Measurements from ENCODE around the gene SLC24A4. TPM values are rescaled to one million over a fixed set of nuclear protein-coding genes. Genes with fewer than 3 reads are reported as not detected.

The SLC24A4 gene
- total RNA-seq, 2 donors from 2014 or later: 0.11 to 0.17 TPM

GRCh38 chr14:92519246-92520101, 196.5 kb downstream of the SLC24A4 start:
- no peak for DNase-seq
- TF ChIP-seq, protein P1, sequence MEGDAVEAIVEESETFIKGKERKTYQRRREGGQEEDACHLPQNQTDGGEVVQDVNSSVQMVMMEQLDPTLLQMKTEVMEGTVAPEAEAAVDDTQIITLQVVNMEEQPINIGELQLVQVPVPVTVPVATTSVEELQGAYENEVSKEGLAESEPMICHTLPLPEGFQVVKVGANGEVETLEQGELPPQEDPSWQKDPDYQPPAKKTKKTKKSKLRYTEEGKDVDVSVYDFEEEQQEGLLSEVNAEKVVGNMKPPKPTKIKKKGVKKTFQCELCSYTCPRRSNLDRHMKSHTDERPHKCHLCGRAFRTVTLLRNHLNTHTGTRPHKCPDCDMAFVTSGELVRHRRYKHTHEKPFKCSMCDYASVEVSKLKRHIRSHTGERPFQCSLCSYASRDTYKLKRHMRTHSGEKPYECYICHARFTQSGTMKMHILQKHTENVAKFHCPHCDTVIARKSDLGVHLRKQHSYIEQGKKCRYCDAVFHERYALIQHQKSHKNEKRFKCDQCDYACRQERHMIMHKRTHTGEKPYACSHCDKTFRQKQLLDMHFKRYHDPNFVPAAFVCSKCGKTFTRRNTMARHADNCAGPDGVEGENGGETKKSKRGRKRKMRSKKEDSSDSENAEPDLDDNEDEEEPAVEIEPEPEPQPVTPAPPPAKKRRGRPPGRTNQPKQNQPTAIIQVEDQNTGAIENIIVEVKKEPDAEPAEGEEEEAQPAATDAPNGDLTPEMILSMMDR (IDR thresholded peaks at IDR 0.05): no peak
- Histone ChIP-seq H3K27me3 (no peaks in the 10 kb centered on the region), H3K27ac (no peak overlapping the region), H3K4me1 (peaks cover 5% of the 10 kb centered on the region), H3K9ac (ENCODE audit: low read depth in 2 of 2, low read length in 2 of 2) (peak overlapping the region in 1 of 2 donors; percentile 20), H3K4me3 (no peak overlapping the region), H3K36me3 (no peaks in the 10 kb centered on the region), H3K9me3 (no peaks in the 10 kb centered on the region)
- intact Hi-C loops (cut with DNase I): no loop called here

GRCh38 chr14:92520102-92521057, 197.4 kb downstream of the SLC24A4 start:
- H3K9me3 ChIP-seq: no peaks in the 10 kb centered on the region
- H3K27me3 ChIP-seq: no peaks in the 10 kb centered on the region
- TF ChIP-seq, protein P1 (IDR thresholded peaks at IDR 0.05): no peak
- H3K4me1 ChIP-seq: peaks cover under 1% of the 10 kb centered on the region
- no peak for DNase-seq
- H3K36me3 ChIP-seq: no peaks in the 10 kb centered on the region
- intact Hi-C loops (cut with DNase I): no loop called here
- H3K4me3 ChIP-seq: no peak overlapping the region
- no peak overlapping the region for H3K27ac ChIP-seq
- no peak overlapping the region for H3K9ac ChIP-seq (ENCODE audit: low read depth in 2 of 2, low read length in 2 of 2)

DNA sequence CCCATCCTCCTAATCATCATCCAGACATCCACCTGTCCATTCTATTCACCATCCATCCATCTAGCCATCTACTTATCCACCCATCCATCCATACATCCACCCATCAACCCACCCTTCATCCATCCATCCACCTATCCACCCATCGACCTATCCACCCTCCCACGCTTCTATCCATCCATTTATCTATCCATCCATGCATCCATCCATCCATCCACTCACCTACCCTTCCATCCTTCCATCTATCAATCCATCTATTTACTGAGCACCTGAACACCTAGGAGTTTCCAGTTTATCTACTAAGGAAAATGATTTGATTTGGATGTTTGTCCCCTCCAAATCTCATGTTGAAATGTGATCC, 198.1 kb downstream of the SLC24A4 start:
- intact Hi-C loops (cut with DNase I): no loop called here
- no peak overlapping the region for H3K4me3 ChIP-seq
- no peaks in the 10 kb centered on the region for H3K9me3 ChIP-seq
- H3K27ac ChIP-seq: no peak overlapping the region
- no peak overlapping the region for H3K9ac ChIP-seq (ENCODE audit: low read depth in 2 of 2, low read length in 2 of 2)
- TF ChIP-seq, protein P1 (IDR thresholded peaks at IDR 0.05): no peak
- H3K27me3 ChIP-seq: no peaks in the 10 kb centered on the region
- no peak for DNase-seq
- H3K4me1 ChIP-seq: no peaks in the 10 kb centered on the region
- no peaks in the 10 kb centered on the region for H3K36me3 ChIP-seq

DNA sequence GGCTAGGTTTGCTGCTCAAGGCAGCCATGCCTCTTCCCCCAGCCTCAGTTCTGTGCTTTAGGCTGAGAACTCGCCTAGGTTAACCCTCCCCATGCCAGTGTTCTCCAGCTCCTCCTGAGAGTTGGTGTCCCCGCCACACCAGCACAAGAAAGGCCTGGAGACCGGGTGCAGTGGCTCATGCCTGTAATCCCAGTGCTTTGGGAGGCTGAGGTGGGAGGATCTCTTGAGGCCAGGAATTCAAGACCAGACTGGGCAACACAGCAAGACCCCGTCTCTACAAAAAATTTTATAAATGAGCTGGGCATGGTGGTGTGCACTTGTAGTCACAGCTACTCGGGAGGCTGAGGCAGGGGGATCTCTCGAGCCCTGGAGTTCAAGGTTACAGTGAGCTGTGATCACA, 200.8 kb downstream of the SLC24A4 start:
- H3K4me1 ChIP-seq: no peaks in the 10 kb centered on the region
- intact Hi-C loops (cut with DNase I): no loop called here

DNA sequence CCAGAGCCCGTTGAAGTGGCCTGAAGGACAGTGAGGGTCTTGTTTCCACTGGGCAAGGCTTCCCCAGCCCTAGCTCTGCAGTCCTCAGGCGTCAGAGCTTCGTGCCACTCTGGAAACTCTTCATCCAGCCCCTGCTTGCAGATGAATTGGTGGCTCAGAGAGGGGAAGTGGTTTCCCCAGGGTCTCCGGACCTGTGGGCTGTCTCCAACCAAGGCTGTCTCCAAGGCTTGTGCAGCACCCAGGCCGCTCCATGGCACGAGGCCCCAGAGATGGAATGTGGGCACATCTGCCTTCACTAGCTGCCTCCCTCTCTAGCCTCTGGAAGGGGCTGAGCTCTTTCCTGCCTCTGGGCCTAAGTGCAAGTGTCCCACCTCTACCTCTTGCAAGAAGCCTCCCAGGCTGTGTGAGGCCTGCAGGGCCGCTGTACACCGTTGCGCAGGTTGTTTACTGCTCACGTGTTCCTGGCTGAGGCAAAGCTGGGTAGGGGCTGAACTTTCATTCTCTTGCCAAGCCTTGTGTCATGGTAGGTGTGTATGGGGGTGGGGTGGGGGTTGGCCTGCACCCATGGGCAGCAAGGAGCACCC, 201.7 kb downstream of the SLC24A4 start:
- TF ChIP-seq, protein P1 (IDR thresholded peaks at IDR 0.05): no peak
- intact Hi-C loops (cut with DNase I): no loop called here
- no peaks in the 10 kb centered on the region for H3K36me3 ChIP-seq
- H3K4me3 ChIP-seq: no peak overlapping the region
- DNase-seq: no peak
- H3K9me3 ChIP-seq: no peaks in the 10 kb centered on the region
- no peak overlapping the region for H3K27ac ChIP-seq
- no peaks in the 10 kb centered on the region for H3K27me3 ChIP-seq
- H3K4me1 ChIP-seq: no peaks in the 10 kb centered on the region
- H3K9ac ChIP-seq (ENCODE audit: low read depth in 2 of 2, low read length in 2 of 2): no peak overlapping the region

More for the DNA sequence above, 200.8 kb downstream of the SLC24A4 start:
- Histone ChIP-seq H3K9me3 (no peaks in the 10 kb centered on the region), H3K27me3 (no peaks in the 10 kb centered on the region), H3K36me3 (no peaks in the 10 kb centered on the region), H3K27ac (no peak overlapping the region), H3K4me3 (no peak overlapping the region), H3K9ac (ENCODE audit: low read depth in 2 of 2, low read length in 2 of 2) (no peak overlapping the region)
- TF ChIP-seq, protein P1 (IDR thresholded peaks at IDR 0.05): no peak
- no peak for DNase-seq

Data from colonic mucosa (tissue), 4 donors.